ENCODE results near the gene GTF2A1L.
"Not testable (repeated sequence)": the region's sequence is repeated elsewhere in the genome, so short reads cannot be mapped to it uniquely, and the experiment has no call there.

The GTF2A1L gene

GRCh38 chr2:48607307-48608014 is 10.2 kb upstream of the GTF2A1L start:
- no peak for TF ChIP-seq CTCF (IDR thresholded peaks at IDR 0.05; ENCODE audit: low read depth, low read length)
- DNase-seq (ENCODE audit: extremely low read depth, low read depth): no peak

- no peak for TF ChIP-seq CTCF (IDR thresholded peaks at IDR 0.05; ENCODE audit: low read depth, low read length)
- no peak for DNase-seq (ENCODE audit: extremely low read depth, low read depth)
These were observed 4.4 kb upstream of the GTF2A1L start for GRCh38 chr2:48613211-48613610.

- not testable (repeated sequence) for DNase-seq (ENCODE audit: extremely low read depth, low read depth)
These were observed 3.1 kb upstream of the GTF2A1L start for GRCh38 chr2:48614581-48614980.

DNA sequence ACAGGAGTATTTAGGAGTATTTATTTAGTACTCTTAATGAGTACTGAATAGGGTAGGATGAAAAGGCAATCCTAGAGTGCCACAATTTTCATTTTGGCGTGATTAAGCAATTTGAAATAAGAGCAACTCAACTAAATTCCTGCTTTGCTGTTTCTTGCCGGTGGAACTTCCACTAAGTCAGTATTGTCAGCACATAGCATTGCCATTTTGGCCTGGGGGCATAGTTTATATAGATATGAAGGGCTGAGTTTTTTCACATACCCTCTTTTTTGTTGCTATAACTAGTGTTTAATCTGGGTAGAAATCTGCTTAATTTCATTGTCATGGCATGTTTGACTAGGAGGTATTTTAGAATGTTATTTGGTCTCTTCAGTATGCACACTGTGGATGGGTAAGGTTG is 1.9 kb downstream of the GTF2A1L start:
- TF ChIP-seq CTCF (IDR thresholded peaks at IDR 0.05; ENCODE audit: low read depth, low read length): no peak
- no peak for DNase-seq (ENCODE audit: extremely low read depth, low read depth)

GRCh38 chr2:48620604-48621003 is 2.9 kb downstream of the GTF2A1L start:
- DNase-seq (ENCODE audit: extremely low read depth, low read depth): no peak
- TF ChIP-seq CTCF (IDR thresholded peaks at IDR 0.05; ENCODE audit: low read depth, low read length): no peak

DNA sequence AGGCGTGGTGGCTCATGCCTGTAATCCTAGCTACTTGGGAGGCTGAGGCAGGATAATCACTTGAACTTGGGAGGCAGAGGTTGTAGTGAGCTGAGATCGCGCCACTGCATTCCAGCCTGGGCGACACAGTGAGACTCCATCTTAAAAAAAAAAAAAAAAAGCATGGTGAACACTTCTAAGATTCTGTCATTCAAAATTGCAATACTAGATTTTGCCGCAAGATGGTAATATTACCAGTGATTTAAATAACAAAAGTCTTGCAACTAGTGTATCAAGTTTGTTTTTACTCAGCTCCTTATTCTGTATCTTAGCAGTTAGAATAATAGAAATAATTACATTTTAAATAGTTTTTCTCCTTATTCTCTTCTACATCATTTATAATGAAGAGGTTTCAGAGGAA is 5.0 kb downstream of the GTF2A1L start:
- peak; percentile 5; the same call in 1 of the 2 replicates for TF ChIP-seq CTCF (IDR thresholded peaks at IDR 0.05; ENCODE audit: low read depth, low read length)
- DNase-seq (ENCODE audit: extremely low read depth, low read depth): not testable (repeated sequence)

- DNase-seq (ENCODE audit: extremely low read depth, low read depth): no peak
- TF ChIP-seq CTCF (IDR thresholded peaks at IDR 0.05; ENCODE audit: low read depth, low read length): no peak
These were observed 7.0 kb downstream of the GTF2A1L start for GRCh38 chr2:48624696-48625095.

DNA sequence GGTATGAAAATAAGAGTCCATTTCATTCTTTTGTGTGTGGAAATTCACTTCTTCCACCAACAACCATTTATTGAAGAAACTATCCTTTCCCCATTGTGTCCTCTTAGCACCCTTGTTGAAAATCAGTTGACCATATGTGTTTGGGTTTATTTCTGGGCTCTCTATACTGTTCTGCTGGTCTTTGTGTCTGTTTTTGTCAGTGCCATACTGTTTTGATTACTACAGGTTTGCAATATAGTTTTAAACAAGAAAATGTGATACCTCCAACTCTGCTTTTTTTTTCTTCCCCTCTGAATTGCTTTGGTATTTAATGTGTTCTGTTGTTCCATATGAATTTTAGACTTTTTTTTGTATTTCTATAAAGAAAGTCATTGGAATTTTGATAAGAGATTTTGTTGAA is 8.4 kb downstream of the GTF2A1L start:
- no peak for TF ChIP-seq CTCF (IDR thresholded peaks at IDR 0.05; ENCODE audit: low read depth, low read length)

More for the DNA sequence above, 8.4 kb downstream of the GTF2A1L start:
- no peak for DNase-seq (ENCODE audit: extremely low read depth, low read depth)
